GM12873 (cell line): ENCODE results near the gene CYP19A1.

Experiments used
- TF ChIP-seq, protein P1 (sequence below): IDR thresholded peaks from 2 replicates; pipeline ENCODE4 v1.5.1; 2012; ENCODE audit warnings: low read depth, mild to moderate bottlenecking, moderate library complexity, low read length, control low read depth; ENCODE audit not compliant: insufficient read depth; ENCODE audit errors: missing control alignments

Gene CYP19A1

DNA sequence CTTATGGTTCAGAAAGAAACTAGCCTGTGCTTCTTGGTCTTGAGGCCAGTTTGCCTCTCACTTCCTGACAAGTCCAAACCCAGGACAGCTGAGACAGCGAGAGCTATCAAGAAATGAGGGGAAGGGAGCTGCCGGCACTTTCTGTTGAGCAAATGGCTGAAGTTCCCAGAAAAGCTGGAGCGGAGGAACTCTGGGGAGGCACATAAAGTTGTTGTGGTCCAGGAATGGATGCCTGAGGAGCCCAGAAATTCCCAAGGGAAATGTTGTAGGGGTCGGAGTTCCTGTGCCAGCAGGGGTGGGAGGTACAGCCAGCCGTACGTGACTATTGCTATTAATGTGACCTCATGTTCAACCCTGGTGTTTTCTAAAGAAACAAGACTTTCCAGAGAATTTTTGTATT, 144.9 kb downstream of the CYP19A1 start:
- TF ChIP-seq, protein P1, sequence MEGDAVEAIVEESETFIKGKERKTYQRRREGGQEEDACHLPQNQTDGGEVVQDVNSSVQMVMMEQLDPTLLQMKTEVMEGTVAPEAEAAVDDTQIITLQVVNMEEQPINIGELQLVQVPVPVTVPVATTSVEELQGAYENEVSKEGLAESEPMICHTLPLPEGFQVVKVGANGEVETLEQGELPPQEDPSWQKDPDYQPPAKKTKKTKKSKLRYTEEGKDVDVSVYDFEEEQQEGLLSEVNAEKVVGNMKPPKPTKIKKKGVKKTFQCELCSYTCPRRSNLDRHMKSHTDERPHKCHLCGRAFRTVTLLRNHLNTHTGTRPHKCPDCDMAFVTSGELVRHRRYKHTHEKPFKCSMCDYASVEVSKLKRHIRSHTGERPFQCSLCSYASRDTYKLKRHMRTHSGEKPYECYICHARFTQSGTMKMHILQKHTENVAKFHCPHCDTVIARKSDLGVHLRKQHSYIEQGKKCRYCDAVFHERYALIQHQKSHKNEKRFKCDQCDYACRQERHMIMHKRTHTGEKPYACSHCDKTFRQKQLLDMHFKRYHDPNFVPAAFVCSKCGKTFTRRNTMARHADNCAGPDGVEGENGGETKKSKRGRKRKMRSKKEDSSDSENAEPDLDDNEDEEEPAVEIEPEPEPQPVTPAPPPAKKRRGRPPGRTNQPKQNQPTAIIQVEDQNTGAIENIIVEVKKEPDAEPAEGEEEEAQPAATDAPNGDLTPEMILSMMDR = no peak

DNA sequence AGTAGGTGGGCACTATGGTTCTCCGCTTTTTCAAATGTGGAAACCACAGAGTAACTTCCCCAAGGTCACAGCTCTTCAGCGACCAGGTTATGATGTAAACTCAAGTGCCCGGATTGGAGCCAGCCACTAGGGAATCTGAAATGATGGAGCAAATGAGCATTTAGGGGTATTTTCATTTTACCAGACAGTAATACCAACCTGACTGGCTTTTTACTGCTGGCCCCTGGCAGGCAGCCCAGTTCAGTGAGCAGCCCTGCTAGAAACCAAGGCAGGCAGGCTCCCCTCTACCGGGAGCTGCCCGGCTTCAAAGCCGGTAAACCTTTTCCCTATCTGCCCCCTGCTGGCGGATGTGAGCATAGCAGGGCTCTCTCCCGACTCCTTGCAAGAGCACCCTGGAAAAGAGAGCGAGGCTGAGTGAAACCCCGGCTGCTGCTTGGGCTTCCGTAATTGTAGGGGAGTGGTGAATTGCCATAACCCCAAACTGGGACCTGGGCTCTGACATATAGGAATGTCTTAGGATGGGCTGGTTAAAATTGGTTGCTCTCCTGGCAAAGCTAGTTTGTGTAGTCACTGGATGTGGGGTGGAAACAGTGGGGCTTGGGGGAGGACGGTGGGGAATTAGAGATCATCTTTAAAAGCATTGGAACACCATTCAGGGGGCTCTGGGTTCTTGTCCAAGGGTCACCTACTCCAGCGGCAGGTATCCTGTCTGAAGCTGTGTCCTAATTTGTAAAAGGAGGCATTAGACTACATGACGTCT, 145.7 kb downstream of the CYP19A1 start:
- TF ChIP-seq, protein P1 = peak; percentile 97

DNA sequence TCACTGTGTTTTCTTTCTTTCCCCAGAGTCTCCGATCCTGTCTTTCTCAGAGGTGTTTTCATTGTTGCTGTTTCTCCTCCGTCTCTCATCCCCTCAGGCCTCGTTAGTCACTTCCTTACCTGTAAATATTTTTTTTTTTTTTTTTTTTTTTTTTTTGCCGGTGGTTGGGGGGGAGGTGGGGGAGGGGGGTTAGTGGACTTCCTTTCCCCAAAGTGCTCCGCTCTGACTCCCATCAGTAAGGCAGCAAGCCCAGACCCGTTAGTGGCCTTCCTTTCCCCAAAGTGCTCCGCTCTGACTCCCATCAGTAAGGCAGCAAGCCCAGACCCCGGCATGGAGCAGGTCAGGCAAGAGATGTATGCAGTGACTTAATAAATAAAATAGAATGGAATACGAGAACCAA, 146.6 kb downstream of the CYP19A1 start:
- TF ChIP-seq, protein P1 = no peak

DNA sequence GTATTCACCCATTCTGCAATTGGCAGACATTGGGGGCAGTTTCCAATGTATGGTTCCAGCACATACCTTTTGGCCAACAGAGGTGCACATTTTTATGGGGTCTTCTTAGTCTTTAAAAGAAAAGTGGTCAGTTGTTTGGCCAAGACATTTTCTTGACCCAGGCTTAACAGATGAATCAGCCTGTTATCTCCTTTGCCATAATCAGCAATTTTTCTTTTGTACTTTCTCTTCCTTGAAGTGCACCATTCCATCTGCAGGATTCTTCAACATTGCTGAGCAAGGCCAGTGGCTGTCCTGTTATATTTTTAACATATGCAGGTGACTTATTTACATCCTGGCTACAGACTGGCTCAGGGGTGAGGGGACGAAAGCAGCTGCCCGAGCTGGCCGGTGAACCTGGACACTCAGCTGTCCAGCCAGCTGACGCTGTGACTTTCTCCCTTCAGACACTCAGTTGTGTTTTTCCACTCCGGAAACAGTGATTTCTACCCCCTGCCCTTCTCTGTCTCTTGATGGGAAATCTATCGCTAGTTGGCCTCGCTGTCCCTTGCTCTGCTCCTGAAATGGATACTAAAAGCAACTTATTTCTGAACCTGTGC, 147.2 kb downstream of the CYP19A1 start:
- TF ChIP-seq, protein P1 = no peak

DNA sequence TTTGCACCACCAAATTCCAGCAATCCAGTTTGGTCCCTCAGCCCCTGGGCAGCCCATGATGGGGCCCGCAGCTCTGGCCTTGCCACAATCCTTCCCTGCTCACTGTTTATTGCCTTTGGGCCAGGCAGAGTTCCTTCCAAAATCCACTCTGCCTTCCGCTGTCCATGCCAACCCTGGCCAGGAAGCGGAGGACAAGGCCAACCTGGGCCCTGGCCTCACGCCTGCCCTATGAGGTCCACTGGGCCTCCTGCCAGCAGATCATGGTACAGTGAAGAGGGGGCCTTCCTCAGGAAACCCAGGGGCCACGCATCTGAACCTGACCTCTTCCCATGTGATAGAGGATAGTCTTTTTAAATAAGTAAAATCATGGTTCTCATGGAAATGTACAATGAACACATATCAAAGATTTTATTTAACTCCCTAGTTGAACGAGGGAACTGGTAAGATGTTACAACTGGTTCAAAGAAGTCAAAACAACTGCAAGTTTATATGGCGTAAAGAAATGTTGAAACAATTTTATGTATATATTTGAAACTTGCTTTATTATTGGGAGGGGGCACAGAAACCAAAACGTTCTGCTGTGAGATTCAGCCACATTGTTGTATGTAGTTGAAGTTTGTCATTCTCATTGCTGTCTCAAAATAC, 147.8 kb downstream of the CYP19A1 start:
- TF ChIP-seq, protein P1 = no peak

DNA sequence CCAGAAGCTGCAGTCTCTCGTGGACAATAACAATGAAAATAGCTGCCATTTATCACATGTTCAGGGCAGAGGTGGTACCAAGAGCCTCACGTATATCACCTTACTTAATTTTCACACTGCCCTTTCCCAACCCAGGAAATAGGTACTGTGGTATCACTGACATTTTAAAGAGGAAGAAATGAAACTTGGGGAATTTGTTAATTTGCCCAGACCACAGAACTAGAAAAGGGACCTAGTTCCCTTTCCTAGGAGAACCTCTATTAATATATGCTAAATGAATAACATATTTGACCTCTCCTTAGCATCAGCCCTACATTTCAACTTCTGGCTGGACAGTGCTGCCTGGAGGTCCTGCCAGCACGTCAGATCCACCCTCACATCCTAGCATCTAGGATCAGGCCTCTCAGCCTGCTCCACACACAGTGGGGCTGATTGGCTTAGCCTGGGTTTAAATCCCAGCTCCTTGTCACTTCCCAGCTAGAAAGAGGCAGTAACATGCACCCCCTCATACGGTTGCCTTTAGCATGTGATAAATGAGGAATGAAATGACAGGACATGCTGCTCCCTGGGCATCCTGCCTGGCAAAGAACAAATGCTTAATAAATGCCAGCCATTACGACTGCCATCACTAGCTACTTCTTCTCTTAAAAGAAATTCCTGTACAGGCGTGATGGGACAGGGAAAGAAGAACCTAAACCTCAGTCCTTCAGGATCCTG, 148.6 kb downstream of the CYP19A1 start:
- TF ChIP-seq, protein P1 = no peak

DNA sequence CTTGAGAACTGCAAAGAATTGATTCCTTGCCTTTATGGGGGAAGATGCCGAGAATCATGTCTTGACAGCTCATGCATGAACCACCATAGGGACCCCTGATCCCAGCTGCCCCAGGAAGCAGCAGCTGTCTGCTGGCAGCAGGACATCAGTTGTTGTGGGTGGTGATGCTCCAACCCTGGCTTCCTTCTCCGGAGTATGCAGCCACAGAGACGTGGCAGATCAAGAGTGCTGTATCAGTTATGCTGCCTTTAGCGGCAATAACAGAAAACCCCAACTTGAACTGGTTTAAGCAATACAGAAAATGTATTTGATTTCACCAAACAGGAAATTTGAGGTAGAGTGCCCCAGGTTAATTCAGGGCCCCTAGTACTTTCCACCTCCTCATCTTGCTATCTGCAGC, 151.5 kb downstream of the CYP19A1 start:
- TF ChIP-seq, protein P1 = no peak
